IPS-20b (cell line): Measurements from ENCODE around the gene COL4A5.
A peak's percentile ranks its signal among the peaks of the same experiment; 100 is the strongest.
"Not testable (repeated sequence)": the region's sequence is repeated elsewhere in the genome, so short reads cannot be mapped to it uniquely, and the experiment has no call there.

ENCODE experiments used
- H3K27ac ChIP-seq: one replicate; pipeline ENCODE4 v1.5.1; 2013; ENCODE audit warnings: low read length
- H3K27me3 ChIP-seq: 2 replicates; pipeline ENCODE4 v1.6.1; 2013; ENCODE audit warnings: mild to moderate bottlenecking, low read length, inconsistent platforms; ENCODE audit not compliant: insufficient read depth
- H3K36me3 ChIP-seq: 2 replicates; pipeline ENCODE4 v1.6.1; 2013; ENCODE audit warnings: low read depth, mild to moderate bottlenecking, inconsistent platforms, low read length, moderate library complexity; ENCODE audit not compliant: insufficient read depth
- H3K4me1 ChIP-seq: 2 replicates; pipeline ENCODE4 v1.6.1; 2013; ENCODE audit warnings: mild to moderate bottlenecking, control low read depth, inconsistent platforms, low read length, moderate library complexity; ENCODE audit not compliant: insufficient read depth
- H3K4me3 ChIP-seq: 2 replicates; pipeline ENCODE4 v1.5.1; 2013; ENCODE audit warnings: mild to moderate bottlenecking, low read length, inconsistent platforms
- H3K9ac ChIP-seq: 2 replicates; pipeline ENCODE4 v1.6.1; 2013; ENCODE audit warnings: low read depth, mild to moderate bottlenecking, inconsistent platforms, low read length, moderate library complexity
- H3K9me3 ChIP-seq: 2 replicates; pipeline ENCODE4 v1.6.1; 2013; ENCODE audit warnings: mild to moderate bottlenecking, low read depth, low read length, inconsistent platforms; ENCODE audit not compliant: insufficient read depth

Gene COL4A5

DNA sequence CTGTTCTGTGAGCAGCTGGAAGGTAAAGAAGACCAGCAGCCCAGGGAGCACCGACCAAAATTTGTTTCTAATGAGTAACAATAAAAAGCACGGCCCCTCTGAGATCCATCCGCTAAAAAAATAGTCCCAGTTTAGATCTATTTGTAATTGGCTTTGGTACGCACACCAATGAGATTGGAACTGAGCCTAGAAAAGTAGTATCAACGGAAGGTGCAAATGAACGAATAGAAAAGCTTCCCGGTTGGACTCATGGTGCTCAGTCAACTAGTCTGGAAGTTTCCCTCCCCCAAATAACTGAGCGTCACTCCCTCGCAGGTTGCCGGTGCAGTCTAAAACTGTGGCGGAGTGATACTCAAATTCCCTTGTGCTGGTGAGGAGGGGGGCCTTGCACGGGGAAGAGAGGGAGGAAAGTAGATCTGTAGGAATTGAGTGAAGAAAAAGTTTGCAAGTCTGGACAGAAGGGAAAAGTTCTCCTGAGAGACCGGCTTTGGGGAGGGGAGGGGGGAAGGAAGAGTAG is at the start of gene COL4A5:
TSS of gene COL4A5 (plus strand) at position 413 of the 517 bp plus-strand sequence. CDS start 288 bp downstream, outside the sequence.
- H3K9ac ChIP-seq = peak within 1 kb of the TSS; percentile 87
- H3K9me3 ChIP-seq = no peaks in the 10 kb centered on the region
- H3K27ac ChIP-seq = peak within 1 kb of the TSS; percentile 61
- peaks cover 11% of the 10 kb centered on the region; the same call in 1 of the 2 replicates for H3K27me3 ChIP-seq
- H3K4me3 ChIP-seq = peak within 1 kb of the TSS; percentile 94
- H3K4me1 ChIP-seq = peaks cover 6% of the 10 kb centered on the region; the same call in 1 of the 2 replicates
- no peaks in the 10 kb centered on the region for H3K36me3 ChIP-seq

DNA sequence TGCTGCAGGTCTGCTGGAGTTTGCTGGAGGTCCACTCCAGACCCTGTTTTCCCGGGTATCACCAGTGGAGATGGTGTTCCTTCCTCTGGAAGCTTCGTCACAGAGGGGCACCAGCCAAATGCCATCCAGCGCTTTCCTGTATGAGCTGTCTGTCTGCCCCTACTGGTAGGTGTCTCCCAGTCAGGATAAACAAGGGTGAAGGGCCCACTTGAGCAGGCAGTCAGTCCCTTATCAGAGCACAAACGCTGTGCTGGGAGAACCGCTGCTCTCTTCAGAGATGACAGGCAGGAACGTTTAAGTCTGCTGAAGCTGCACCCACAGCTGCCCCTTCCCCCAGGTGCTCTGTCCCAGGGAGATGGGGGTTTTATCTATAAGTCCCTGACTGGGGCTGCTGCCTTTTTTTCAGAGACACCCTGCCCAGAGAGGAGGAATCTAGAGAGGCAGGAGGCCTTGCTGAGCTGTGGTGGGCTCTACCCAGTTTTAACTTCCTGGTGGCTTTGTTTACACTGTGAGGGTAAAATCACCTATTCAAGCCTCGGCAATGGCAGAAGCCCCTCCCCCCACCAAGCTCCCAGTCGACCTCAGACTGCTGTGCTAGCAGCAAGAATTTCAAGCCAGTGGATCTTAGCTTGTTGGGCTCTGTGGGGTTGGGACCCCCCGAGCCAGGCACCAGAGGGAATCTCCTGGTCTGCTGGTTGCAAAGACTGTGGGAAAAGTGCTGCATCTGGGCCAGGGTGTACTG is 48.5 kb upstream of the COL4A5 start:
- not testable (repeated sequence) for H3K9ac ChIP-seq

DNA sequence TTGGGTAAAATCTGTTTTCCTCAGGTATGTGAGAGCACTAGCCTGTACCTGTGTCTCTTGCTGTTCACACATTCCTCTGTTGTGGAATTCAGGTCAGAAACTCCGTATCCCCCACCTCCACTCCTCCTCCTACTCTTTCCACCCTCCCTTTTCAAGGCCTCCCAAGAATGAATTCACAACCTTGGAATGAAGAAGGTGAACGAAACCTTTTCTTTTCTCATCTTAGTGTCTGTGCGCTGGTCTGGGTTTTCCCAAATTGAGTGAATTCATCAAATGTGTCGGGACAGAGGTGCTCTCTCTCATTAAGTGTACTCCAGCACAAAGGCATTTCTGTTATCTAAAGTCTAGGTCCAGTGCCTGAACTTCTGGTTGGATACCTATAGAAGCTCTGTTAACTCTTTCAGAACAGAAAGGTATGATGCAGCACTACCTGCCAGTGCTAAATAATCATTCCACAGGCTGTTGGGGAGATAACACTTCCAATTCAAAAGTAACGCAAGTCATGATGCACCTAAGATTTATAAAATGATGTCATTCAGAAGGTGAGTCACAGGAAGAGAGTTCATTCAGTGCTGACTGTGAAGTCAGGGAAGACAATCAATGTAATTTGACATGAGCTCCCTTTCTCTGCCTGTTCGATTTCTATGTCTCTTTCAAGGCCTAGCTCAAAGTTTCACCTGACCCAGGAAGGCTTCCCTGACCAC is 43.3 kb upstream of the COL4A5 start:
- Histone ChIP-seq H3K4me3 (0 out of 2 replicates have a peak overlapping the region, but pooled peaks have one; percentile 34), H3K9me3 (no peaks in the 10 kb centered on the region), H3K27ac (no peak overlapping the region), H3K4me1 (peaks cover 21% of the 10 kb centered on the region), H3K36me3 (no peaks in the 10 kb centered on the region), H3K27me3 (no peaks in the 10 kb centered on the region), H3K9ac (peak overlapping the region; percentile 27; the same call in 1 of the 2 replicates)

More for the DNA sequence above, 48.5 kb upstream of the COL4A5 start:
- not testable (repeated sequence) for H3K4me1 ChIP-seq, H3K4me3 ChIP-seq, H3K27me3 ChIP-seq, H3K36me3 ChIP-seq, H3K9me3 ChIP-seq, H3K27ac ChIP-seq

GRCh38 chrX:108396986-108397385 is 42.7 kb upstream of the COL4A5 start:
- Histone ChIP-seq H3K36me3 (no peaks in the 10 kb centered on the region), H3K9ac (no peak overlapping the region), H3K27me3 (no peaks in the 10 kb centered on the region), H3K4me3 (peak overlapping the region; percentile 34; the same call in 1 of the 2 replicates), H3K4me1 (peaks cover 23% of the 10 kb centered on the region), H3K9me3 (no peaks in the 10 kb centered on the region), H3K27ac (no peak overlapping the region)

- peaks cover 23% of the 10 kb centered on the region for H3K4me1 ChIP-seq
- H3K9me3 ChIP-seq = no peaks in the 10 kb centered on the region
- H3K27me3 ChIP-seq = no peaks in the 10 kb centered on the region
- no peaks in the 10 kb centered on the region for H3K36me3 ChIP-seq
- no peak overlapping the region for H3K9ac ChIP-seq
- H3K27ac ChIP-seq = no peak overlapping the region
- H3K4me3 ChIP-seq = no peak overlapping the region
Measured at GRCh38 chrX:108397627-108398391, 41.8 kb upstream of the COL4A5 start.

- no peaks in the 10 kb centered on the region for H3K9me3 ChIP-seq
- no peak overlapping the region for H3K27ac ChIP-seq
- H3K36me3 ChIP-seq = no peaks in the 10 kb centered on the region
- peaks cover 23% of the 10 kb centered on the region for H3K4me1 ChIP-seq
- H3K9ac ChIP-seq = no peak overlapping the region
- no peak overlapping the region for H3K4me3 ChIP-seq
- H3K27me3 ChIP-seq = no peaks in the 10 kb centered on the region
Measured at GRCh38 chrX:108399418-108400165, 40.0 kb upstream of the COL4A5 start.

DNA sequence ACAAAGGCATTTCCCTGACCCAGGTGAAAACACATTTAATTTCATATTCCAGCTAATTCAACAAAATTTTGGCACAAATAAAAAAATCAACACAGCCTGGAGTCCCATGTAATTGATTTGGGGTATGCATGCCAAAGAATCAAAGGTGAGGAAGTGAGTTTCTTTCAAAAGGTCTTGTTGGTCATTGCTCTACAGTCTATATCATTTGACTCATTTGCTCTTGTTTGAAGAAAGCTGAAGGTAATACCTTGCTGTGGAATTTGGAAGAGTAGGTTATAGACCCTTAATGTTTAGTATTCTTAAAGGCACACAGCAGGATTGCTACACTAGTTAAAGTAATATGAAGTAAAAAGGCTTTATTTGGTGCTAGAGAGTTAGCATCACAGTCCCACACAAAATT is 26.9 kb upstream of the COL4A5 start:
- Histone ChIP-seq H3K27ac (no peak overlapping the region), H3K36me3 (no peaks in the 10 kb centered on the region), H3K4me3 (no peak overlapping the region), H3K27me3 (no peaks in the 10 kb centered on the region), H3K4me1 (peaks cover 17% of the 10 kb centered on the region), H3K9me3 (no peaks in the 10 kb centered on the region), H3K9ac (no peak overlapping the region)

DNA sequence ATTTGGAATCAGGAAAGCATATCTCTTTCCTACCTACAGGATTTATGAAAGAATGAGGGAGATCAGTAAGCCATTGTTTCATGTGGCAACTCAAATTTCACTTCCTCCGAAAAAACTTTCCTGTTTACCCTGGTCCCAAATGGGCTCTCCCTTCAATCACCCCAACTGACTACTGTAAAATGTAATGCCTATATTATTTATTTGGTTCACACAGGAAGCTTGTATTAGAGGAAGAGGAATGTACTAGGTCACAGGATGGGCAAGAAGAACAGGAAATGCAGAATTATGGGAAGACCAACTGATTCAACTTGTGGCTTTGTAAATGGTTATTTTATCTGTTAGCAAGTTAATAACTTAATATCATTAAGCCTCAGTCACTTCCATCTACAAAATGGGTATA is 24.5 kb upstream of the COL4A5 start:
- H3K27me3 ChIP-seq = no peaks in the 10 kb centered on the region
- no peak overlapping the region for H3K9ac ChIP-seq
- no peak overlapping the region for H3K4me3 ChIP-seq
- H3K9me3 ChIP-seq = no peaks in the 10 kb centered on the region
- no peaks in the 10 kb centered on the region for H3K36me3 ChIP-seq
- H3K27ac ChIP-seq = no peak overlapping the region
- H3K4me1 ChIP-seq = peaks cover 32% of the 10 kb centered on the region

DNA sequence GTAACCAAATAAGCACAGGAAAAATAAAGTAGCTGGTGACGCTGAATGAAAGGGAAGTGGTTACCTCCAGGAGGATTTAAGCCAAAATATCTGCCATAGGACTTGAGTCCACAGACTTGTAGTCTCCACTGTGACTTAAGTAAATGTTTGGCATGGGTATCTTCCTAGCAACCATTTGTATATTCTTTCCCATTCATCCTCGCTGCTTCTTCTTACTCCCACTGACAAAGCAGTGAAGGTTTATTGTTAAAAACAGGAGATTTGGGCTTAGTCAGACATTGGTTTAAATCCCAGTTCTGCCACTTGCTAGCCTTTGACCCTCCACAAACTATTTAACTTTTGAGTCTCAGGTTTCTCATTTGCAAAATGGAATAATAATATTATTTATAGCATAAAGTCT is 23.7 kb upstream of the COL4A5 start:
- H3K27me3 ChIP-seq = no peaks in the 10 kb centered on the region
- no peaks in the 10 kb centered on the region for H3K9me3 ChIP-seq
- H3K36me3 ChIP-seq = no peaks in the 10 kb centered on the region
- no peak overlapping the region for H3K4me3 ChIP-seq
- no peak overlapping the region for H3K9ac ChIP-seq
- peaks cover 32% of the 10 kb centered on the region for H3K4me1 ChIP-seq
- H3K27ac ChIP-seq = no peak overlapping the region

DNA sequence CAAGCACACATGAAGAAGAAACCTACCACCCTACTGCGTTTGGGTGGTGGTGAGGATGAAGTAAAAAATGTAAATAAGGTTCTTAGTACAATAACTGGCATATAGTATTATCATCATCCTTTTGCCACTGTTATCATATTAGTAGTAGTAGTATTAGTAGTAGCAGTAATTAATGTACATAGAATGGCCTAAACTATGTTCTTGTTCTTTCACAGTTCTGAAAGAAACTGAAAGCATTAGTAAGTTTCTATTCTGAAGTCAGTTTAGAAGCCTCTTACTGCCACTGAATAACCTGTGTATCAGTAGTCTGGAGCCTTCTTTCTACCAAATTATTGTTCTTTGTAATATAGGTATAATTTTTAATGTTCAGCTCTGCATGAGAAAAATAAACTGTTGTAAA is 22.4 kb upstream of the COL4A5 start:
- Histone ChIP-seq H3K9ac (no peak overlapping the region), H3K27me3 (no peaks in the 10 kb centered on the region), H3K4me1 (peaks cover 22% of the 10 kb centered on the region), H3K27ac (no peak overlapping the region), H3K36me3 (no peaks in the 10 kb centered on the region), H3K4me3 (no peak overlapping the region), H3K9me3 (no peaks in the 10 kb centered on the region)

GRCh38 chrX:108419401-108419800 is 20.2 kb upstream of the COL4A5 start:
- Histone ChIP-seq H3K27me3 (no peaks in the 10 kb centered on the region), H3K4me3 (no peak overlapping the region)

More at GRCh38 chrX:108419401-108419800, 20.2 kb upstream of the COL4A5 start:
- H3K4me1 ChIP-seq = peaks cover 14% of the 10 kb centered on the region
- H3K9ac ChIP-seq = no peak overlapping the region
- no peaks in the 10 kb centered on the region for H3K36me3 ChIP-seq
- H3K27ac ChIP-seq = no peak overlapping the region
- no peaks in the 10 kb centered on the region for H3K9me3 ChIP-seq
